ENCODE data around the gene COX6B2.
"Not testable (repeated sequence)": the region's sequence is repeated elsewhere in the genome, so short reads cannot be mapped to it uniquely, and the experiment has no call there.

COX6B2 gene, protein sequence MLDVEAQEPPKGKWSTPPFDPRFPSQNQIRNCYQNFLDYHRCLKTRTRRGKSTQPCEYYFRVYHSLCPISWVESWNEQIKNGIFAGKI

DNA sequence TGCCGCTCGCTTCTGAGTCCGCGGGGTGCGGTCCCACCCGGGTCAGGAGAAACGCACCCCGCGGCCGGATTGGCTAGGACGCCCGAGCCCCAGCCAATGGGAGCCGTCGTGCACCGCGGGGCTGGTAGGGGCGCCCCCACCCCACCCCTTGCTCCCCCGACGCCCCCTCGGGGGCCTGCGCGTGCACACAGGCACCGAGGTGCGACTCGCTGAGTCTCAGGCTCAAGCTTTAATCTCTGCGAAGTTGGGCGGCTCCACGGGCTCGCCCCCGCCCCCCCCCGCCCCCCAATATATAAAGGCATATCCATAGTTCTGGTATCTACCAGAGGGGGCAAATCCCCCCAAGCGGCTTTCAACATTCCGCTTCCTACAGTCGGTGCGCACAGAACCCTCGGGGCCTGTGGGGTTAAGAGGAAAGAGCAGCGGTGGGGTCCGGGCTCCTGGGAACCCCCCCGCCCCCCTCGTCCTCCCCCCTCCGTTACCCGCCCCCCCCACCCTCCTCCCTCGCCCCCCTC, at the start of gene COX6B2:
COX6B2 (minus strand) TSS at position 22 of the 515 bp plus-strand sequence. CDS start 198 bp downstream, outside the sequence.
- peak; percentile 11 for DNase-seq

DNA sequence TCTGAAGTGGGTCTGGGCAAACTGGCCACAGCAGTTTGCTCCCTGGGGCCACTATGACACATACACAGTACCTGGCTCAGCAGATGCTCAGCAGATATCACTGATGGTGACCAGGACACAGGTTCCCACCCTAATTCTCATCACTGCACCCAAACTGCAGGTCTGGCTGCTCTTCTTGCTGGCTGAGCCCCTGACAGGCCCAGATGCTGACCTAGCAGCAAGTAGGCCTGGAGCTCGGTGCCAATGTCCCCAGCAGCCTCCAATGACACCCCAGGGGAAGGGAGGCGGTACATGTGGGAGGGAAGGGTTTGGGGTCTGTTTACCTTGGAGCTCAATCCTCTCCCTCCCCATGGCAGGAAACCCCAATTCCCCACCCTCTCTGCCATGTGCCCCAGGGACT, 48.0 kb upstream of the COX6B2 start:
- DNase-seq: no peak

DNA sequence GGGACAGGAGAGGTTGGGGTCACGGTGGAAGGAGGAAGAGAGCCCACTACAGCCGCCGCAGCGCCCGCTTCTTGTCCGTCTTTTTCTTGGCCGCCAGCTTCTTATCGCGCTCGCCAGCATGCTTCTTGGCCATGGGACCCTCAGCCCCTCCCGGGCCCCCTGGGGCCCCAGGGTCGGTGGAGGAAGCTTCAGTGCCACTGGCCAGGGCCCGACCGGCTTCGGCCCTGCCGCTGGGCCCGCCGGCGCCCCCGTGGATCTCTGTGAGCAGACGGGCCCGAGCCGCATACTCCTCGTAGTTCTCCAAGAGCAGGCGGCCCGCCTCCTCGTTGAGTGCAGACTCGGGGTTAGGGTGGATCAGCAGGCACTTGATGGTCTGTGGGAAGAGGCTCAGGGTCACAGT, 46.9 kb upstream of the COX6B2 start:
- DNase-seq: not testable (repeated sequence)

DNA sequence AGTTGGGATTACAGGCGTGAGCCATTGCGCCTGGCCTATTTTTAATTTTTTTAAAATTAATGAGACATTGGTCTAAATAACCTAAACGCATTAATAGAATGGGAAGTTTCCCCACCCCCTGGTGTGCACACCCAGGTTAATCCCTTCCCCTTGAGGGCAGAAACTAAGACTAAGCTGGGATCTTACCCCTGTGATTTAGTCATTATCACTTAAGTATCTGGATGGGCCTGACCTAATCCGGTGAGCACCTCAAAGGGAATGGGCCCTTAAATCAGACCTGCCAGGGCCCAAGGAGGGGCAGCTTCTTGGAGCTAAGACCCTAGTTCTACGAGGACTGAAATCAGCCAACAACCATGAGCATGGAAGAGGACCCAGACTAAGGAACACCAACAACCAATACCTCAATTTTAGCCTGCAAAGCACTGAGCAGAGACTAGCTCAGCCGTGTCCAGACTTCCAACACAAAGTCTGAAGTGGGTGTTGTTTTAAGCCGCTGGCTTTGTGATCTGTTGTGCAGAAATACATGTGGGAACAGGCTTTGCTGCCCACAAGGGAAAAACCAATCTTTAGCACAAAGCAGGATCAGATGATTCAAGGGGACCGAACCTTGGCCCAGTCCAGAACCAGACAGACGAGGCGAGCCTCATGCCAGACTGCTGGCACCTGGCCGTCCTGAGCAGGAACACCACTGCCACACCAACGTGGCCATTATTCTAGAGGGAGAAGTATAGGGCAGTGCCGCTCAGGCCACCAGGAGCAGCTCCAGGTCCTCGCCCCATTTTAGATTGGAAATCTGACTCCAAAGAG, 46.0 kb upstream of the COX6B2 start:
- no peak for DNase-seq

DNA sequence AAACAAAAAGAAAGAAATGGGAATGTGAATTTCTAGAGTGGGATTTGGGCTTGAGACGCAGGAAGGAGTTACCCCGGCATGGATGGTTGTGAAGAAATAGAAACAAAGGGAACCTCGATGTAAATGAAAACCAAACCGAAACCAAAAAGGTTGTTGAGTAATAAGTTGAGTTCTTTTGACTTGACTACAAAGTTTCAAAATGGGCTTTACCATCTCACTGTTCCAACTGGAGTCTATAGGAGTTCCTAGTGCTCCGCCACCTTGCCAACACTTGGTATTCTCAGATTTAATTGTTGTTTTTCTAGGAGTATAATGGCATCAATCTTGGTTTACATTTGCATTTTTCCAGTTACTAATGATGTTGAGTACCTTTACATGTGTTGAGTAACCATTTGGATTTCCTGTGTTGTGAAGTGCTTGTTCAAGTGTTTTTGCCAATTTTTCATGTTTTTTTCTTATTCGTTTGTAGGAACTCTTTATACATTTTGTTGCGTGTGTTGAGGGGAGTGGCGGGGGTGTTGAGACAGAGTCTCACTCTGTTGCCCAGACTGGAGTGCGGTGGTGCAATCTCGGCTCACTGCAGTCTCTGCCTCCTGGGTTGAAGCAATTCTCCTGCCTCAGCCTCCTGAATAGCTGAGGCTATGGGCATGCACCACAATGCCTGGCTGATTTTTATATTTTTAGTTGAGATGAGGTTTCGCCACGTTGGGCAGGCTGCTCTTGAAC, 43.8 kb upstream of the COX6B2 start:
- no peak for DNase-seq

DNA sequence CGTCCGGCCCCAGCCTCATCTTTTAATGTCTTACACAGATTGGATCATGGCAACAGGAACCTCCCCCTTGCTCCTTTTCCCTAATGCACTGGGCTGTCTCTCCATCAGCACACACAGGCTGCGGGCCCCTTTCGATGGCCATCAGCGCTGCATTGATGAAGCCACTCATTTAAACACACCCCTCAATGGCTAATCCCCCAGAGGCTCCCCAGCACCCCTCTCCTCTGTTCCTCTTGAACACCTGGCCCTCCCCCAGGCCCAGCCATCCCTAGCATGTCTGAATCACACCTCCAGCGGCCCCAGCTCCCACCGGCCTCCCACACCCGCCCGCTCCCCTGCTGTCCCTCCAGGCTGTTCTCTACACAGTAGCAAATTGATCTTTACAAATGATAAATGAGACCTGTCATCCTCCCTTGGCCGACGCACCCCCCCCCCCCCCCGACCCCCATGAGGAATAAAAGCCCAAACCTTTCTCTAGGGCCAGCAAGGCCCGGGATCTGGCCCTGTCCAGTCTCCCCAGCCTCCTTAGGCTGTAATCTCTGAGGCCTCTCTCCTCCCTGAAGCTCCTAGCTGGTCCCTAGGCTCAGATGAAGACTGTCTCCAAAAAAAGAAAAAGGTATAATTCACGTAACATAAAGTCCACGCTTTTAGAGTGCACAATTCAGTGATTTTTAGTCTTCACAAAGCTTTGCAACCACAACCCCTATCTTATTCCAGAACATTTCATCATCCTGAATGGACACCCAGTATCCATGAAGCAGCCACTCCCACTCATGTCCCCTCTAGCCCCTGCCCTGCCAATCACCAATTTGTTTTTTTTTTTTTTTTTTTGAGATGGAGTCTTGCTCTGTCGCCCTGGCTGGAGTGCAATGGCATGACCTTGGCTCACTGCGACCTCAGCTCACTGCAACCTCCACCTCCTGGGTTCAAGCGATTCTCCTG, 38.6 kb upstream of the COX6B2 start:
- no peak for DNase-seq

DNA sequence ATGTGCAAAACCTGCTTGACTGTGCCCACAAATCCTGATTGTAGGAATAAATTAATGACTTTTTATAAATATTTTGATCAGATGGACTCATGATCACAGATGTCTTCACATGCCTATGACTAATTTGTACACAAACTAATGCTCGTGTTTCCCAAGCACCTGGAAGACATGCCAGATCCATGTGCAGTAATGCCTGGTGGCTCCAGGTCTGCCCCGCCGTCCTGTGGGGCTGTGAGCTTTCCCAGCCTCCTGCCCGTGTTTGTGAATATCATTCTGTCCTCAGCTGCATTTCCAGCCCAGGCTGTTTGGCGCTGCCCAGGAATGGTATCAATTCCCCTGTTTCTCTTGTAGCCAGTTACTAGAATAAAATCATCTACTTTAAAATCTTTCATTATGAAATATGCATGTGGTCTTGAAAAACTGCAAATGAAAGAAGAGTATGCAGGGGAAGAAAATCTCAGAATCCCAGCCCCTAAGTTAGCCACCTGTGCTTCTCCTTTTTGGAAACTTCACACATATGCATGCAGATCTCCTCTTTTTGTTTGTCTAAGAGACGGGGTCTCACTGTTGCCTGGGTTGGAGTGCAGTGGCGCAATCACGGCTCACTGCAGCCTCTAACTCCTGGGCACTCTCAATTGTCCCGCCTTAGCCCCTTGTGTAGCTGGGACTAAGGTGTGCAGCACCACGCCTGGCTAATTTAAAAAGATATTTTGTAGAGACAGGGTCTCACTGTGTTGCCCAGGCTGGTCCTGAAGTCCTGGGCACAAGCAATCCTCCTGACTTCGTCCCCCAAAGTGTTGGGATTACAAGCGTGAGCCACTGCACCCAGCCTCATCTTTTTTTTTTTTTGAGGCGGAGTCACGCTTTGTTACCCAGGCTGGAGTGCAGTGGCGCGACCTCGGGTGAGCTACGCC, 37.4 kb upstream of the COX6B2 start:
- no peak for DNase-seq

DNA sequence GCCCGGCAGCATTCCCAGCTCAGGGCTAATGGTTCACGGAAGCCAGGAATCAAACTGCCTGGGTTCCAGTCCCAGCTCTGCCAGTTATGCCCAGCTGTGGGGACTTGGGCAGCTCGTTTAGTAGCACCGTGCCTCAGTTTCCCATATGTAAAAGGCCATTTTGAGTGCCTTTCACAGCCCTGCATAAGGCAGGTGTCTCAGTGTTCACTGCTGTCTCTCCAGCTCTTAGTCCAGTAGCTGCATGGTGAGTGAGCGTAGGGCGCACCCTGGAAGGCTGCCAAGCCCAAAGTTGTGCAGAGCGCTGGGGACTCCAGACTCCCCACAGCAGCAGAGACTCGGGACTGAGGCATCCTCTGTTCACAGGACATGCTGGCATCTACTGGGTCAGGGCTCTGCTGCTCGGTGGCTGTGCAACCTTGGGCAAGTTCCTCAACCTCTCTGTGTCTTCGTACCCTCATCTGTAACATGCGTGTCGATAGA, 36.7 kb upstream of the COX6B2 start:
- no peak for DNase-seq

DNA sequence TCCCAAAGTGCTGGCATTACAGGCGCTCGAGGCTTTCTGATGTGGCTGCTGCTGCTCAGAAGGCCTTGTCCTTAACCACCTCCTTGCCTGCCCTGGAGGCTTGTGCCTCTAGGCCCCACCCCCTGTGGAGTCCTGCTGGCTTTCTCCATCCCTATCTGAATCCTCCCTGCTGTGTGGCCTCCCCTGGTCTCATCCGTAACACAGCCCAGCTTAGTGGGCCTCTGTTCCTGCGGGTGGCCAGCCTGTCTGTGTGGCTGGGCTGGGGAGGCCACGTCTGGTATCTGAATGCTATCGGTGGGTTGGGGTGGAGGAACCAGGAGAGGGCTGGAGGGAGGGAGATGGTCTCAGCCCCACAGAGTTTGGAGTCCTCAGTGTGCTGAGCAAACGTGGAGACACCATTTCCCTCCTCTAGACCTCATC, 36.0 kb upstream of the COX6B2 start:
- no peak for DNase-seq

DNA sequence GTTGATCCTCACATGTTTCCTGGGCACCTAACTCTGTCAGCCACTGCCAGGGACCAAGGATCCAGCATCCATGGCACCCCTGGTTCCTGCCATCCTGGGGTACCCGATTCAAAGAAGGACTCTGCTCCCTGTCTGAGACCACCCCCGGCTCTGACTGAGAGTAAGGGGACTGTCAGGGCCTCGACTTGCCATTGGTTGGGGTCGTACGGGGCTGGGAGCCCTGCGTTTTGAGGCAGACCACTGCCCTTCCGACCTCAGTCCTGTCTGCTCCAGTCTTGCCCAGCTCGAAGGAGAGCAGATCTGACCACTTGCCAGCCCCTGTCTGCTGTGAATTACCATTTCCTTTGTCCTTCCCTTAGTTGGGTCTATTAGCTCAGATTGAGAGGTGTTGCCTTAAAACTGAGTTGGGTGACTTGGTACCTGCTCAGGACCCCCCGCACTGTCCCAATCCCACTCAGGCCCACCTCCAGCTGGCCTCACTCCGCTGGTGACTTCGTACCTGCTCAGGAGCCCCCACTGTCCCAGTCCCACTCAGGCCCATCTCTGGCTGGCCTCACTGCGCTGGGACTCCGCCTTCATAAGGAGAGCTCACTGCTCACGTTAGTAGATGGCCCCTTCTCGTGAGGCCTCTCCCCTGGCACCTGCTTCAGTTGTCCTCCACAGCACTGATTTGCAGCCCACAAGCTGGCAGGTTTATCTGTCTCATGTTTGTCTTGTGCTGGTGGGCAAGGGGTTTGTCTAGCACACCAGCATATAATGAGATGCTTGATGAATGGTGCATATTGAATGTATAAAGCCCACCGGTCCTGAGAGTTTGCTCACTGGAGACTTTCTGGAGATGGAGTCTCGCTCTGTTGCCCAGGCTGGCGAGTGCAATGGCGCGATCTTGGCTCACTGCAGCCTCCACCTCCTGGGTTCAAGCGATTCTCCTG, 35.1 kb upstream of the COX6B2 start:
- no peak for DNase-seq

DNA sequence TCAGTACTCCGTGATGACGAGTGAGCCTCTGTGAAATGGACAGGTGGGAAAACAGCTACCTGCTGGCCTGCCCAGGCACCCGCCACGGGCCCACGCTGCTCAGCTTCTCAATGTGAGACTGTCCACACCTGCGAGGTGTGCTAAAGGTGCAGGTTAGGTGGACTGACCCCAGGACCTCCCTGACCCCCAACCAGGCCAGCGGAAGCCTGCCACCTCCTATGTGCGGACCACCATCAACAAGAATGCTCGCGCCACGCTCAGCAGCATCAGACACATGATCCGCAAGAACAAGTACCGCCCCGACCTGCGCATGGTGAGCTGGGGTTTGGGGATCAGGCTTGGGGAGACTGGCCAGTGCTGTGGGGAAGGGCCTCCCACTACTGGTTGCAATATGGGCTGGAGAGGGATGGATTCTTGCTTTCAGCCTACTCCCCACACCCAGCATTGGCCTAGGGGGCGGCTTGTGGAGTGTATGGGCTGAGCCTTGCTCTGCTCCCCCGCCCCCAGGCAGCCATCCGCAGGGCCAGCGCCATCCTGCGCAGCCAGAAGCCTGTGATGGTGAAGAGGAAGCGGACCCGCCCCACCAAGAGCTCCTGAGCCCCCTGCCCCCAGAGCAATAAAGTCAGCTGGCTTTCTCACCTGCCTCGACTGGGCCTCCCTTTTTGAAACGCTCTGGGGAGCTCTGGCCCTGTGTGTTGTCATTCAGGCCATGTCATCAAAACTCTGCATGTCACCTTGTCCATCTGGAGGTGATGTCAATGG, 33.4 kb upstream of the COX6B2 start:
- DNase-seq: no peak

DNA sequence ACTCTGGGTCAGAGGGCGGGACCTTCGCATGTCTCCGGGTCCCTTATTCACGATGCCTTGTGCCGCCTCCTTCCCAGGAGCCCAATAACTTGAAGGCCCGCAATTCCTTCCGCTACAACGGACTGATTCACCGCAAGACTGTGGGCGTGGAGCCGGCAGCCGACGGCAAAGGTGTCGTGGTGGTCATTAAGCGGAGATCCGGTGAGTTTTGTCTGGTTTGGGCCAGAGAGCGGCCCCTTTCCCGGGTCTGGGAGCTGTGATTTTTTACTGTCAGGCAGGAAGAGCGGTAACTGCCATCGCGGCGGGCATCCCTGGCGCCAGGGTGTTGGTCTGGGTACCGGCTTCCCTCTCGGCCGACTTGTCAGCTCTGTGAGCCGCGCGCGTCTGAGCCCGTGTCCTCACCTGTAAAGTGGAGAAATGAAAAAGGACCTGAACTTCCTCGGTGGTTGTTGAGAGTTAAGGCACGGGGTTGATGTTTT, 32.0 kb upstream of the COX6B2 start:
- peak; percentile 30 for DNase-seq

DNA sequence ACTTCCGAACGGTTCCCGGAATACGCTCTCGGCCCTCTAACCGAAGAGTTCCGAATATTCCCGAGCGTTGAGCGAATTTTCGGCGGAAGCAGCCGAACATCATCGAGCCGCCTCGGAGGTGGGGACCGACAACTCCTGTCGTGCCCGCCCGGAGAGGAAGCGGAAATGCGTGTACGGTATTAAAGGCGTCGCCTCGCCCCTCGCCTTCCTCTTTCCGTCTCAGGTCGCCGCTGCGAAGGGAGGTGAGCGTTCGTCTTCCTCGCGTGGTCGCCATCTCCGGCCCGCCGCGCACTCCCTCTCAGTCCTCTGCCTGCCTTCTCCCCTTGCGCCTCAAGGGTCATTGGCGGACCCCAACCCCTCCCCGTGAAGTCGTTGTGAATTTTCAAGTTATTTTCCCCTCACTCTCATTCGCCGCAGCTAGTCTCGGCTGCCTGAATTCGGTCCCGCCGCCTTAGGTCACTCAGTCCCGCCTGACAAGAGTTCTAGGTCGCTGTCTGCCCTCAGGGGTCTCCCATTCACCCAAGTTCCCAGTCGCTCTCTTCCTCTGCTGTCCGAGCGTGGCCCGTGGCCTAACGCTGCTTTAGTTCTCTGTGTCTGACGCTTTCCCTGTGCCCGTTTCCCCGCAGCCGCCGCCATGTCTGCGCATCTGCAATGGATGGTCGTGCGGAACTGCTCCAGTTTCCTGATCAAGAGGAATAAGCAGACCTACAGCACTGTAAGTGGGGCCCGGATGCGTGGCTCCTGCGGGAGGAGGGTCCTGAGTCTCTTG, 31.4 kb upstream of the COX6B2 start, which contains the start of gene RPL28:
RPL28 (plus strand) TSS at position 209 of the 769 bp plus-strand sequence; CDS start at position 635, 426 bp downstream.
- DNase-seq: peak; percentile 98

DNA sequence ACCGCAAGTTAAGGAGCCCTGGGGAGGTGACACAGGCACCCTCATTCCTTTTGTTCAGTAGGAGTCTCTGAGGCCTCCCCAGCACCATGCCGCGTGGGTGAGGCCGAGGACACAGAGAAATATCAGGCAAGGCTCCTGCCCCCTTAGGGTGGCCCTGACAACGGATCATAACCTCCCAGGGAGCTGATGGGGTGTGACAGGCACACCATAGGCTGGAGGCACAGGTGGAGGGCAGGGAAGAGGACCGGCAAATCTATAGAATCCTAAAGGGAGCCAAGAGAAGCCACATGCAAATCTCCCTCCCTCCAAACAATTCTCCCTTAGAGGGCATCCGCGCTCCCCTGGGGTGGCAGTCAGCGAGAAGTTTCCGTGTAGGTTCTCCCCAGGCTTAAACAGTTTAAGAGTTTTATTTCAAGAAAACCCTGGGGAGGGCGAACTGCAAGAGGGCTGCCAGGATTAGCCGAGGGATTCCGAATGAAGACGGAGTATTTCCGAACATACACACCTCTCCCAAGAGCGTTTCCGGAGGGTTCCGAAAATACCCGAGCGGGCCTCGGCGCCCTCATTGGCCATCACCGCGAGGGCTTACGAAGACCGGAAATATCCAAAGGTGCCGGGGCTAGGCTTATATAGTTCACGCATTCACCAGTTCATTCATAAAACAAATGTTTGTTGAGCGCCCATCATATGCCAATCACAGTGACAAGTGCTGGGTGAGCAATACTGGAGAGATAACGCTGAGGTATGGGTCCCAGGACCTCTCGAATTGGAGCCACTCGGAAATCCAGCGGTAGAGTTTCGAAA, 30.6 kb upstream of the COX6B2 start:
- DNase-seq: peak; percentile 96

DNA sequence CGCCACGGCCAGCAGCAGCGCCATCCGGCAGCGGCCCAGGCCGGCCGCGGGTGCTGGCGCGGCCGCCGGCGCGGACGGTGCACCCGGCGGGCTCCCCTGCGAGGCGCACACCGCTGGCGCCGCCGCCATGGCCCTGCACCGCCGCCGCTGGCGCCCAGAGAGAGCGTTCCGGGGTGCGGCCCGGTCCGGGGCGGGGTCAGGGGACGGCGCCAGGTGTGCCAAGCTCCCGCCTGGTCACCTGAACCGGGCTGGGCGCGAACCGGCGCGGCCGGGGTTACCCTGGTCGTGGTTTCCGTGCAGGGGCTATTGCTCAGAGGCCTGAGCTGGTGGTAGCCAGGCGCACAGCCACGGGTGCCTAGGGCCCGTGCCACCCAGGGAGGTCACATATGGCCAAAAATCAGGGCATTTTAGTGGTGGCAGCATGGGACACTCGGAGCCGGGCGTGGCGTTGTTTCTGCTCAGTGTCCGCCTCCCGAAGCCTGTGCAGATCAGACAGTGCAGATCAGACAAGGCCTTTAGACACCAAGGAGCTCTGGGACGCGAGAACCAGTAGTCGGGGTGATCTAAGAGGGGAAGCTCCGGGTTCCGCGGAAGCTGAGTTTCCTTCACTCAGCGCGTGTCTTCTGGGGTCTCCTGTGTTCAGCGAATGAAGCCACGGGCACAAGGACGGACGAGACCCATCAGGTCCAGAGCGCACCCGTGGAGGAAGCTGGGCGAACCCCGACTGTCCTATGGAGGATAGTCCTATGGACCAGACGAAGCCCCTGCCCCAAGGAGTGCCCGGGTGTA, 29.8 kb upstream of the COX6B2 start, which contains the start of gene TMEM238:
TMEM238 (minus strand) TSS at position 162 of the 789 bp plus-strand sequence; CDS start at position 129, 33 bp downstream.
- peak; percentile 56 for DNase-seq

Data from CD4-positive, alpha-beta T cell treated with Interleukin-17A for 4 hours (primary cell).